ENCODE data around the gene AZI2. TPM values are rescaled to one million over a fixed set of nuclear protein-coding genes. Genes with fewer than 3 reads are reported as not detected.

AZI2 gene
- polyA plus RNA-seq, 1 of the 3 experiments (the other 2 are of a cell fraction), result 27.3 TPM

DNA sequence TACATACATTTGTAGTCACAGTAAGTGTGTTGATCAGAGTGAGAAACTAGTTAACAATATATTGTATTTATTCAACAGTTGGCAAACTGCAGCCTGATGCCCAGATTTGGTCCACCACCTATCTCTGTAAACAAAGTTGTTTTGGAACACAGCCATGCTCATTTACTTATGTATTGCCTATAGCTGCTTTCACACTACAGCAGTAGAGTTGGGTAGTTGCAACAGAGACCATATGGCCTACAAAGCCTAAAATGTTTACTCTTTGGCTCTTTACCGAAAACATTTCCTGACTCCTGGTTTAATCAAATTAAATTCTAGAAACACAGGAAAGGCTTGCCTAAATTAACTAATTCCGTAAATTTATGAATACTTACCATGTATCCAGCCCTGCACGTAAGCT lies 67.8 kb downstream of the AZI2 start:
- H3K79me2 ChIP-seq (ENCODE audit: insufficient read depth), result no peaks in the 10 kb centered on the region
- no peaks in the 10 kb centered on the region for H3K9me2 ChIP-seq
- no peak overlapping the region for H3K4me3 ChIP-seq (ENCODE audit: low read depth in 2 of 2, low read length in 1 of 2)
- peaks cover 6% of the 10 kb centered on the region for H3F3A ChIP-seq (replicated peaks; ENCODE audit: insufficient read depth)
- peaks cover 4 to 8% of the 10 kb centered on the region in 2 experiments for H3K36me3 ChIP-seq (replicated peaks in 1 of 2; ENCODE audit: control insufficient read depth in 1 of 2, insufficient read depth in 2 of 2, low read length in 1 of 2)
- H3K27ac ChIP-seq (ENCODE audit: low read depth in 2 of 2, low read length in 1 of 2), result no peak overlapping the region
- no peak overlapping the region for H3K9ac ChIP-seq
- TF ChIP-seq GATA2 (CRISPR knock-in tag; IDR thresholded peaks at IDR 0.05), result no peak
- TF ChIP-seq, protein P1, sequence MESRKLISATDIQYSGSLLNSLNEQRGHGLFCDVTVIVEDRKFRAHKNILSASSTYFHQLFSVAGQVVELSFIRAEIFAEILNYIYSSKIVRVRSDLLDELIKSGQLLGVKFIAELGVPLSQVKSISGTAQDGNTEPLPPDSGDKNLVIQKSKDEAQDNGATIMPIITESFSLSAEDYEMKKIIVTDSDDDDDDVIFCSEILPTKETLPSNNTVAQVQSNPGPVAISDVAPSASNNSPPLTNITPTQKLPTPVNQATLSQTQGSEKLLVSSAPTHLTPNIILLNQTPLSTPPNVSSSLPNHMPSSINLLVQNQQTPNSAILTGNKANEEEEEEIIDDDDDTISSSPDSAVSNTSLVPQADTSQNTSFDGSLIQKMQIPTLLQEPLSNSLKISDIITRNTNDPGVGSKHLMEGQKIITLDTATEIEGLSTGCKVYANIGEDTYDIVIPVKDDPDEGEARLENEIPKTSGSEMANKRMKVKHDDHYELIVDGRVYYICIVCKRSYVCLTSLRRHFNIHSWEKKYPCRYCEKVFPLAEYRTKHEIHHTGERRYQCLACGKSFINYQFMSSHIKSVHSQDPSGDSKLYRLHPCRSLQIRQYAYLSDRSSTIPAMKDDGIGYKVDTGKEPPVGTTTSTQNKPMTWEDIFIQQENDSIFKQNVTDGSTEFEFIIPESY (IDR thresholded peaks at IDR 0.05; ENCODE audit: borderline replicate concordance, low read depth), result no peak
- TF ChIP-seq, protein P2, sequence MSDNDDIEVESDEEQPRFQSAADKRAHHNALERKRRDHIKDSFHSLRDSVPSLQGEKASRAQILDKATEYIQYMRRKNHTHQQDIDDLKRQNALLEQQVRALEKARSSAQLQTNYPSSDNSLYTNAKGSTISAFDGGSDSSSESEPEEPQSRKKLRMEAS (IDR thresholded peaks at IDR 0.05; ENCODE audit: low read depth), result no peak
- TF ChIP-seq MXI1 (IDR thresholded peaks at IDR 0.05; ENCODE audit: low read depth, low read length), result no peak
- TF ChIP-seq, protein P3, sequence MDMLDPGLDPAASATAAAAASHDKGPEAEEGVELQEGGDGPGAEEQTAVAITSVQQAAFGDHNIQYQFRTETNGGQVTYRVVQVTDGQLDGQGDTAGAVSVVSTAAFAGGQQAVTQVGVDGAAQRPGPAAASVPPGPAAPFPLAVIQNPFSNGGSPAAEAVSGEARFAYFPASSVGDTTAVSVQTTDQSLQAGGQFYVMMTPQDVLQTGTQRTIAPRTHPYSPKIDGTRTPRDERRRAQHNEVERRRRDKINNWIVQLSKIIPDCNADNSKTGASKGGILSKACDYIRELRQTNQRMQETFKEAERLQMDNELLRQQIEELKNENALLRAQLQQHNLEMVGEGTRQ (IDR thresholded peaks at IDR 0.05; ENCODE audit: borderline replicate concordance, low read depth, low read length), result no peak
- TF ChIP-seq FOXM1 (IDR thresholded peaks at IDR 0.05; ENCODE audit: low read depth), result no peak
- no peak for TF ChIP-seq GABPA (IDR thresholded peaks at IDR 0.05; ENCODE audit: low read depth)
- TF ChIP-seq RCOR1 (IDR thresholded peaks at IDR 0.05; ENCODE audit: low read length), result no peak
- no peak for TF ChIP-seq SMC3 (IDR thresholded peaks at IDR 0.05; ENCODE audit: low read depth, low read length)
- TF ChIP-seq ELF1 (IDR thresholded peaks at IDR 0.05), result no peak
- TF ChIP-seq FOXJ3 (CRISPR knock-in tag; IDR thresholded peaks at IDR 0.05), result no peak
- no peak for TF ChIP-seq TEAD4 (IDR thresholded peaks at IDR 0.05; ENCODE audit: borderline replicate concordance, insufficient read depth)
- TF ChIP-seq JUND (IDR thresholded peaks at IDR 0.05), result no peak
- no peak for TF ChIP-seq MEF2A (IDR thresholded peaks at IDR 0.05; ENCODE audit: borderline replicate concordance, low read depth)
- TF ChIP-seq CHD2 (IDR thresholded peaks at IDR 0.05; ENCODE audit: low read length, partially characterized antibody), result no peak
- no peak for TF ChIP-seq FOSL2 (IDR thresholded peaks at IDR 0.05; ENCODE audit: borderline replicate concordance, low read depth)
- no peak for TF ChIP-seq RFX5 (IDR thresholded peaks at IDR 0.05; ENCODE audit: low read length)
- no peak for TF ChIP-seq SIN3A (IDR thresholded peaks at IDR 0.05; ENCODE audit: borderline replicate concordance, low read depth, low read length)
- TF ChIP-seq, protein P4, sequence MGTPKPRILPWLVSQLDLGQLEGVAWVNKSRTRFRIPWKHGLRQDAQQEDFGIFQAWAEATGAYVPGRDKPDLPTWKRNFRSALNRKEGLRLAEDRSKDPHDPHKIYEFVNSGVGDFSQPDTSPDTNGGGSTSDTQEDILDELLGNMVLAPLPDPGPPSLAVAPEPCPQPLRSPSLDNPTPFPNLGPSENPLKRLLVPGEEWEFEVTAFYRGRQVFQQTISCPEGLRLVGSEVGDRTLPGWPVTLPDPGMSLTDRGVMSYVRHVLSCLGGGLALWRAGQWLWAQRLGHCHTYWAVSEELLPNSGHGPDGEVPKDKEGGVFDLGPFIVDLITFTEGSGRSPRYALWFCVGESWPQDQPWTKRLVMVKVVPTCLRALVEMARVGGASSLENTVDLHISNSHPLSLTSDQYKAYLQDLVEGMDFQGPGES (IDR thresholded peaks at IDR 0.05; ENCODE audit: low read depth, low read length), result no peak
- ChIA-PET POLR2A (no interaction called here), CTCF (interaction anchor here (0.8 kb wide), 1 partner anchor 11 kb away, joined by 3 read pairs; no protein-coding TSS in a partner anchor)
- no peak overlapping the region for H3K4me2 ChIP-seq
- H3K9me3 ChIP-seq, result no peaks in the 10 kb centered on the region
- DNase-seq, result no peak
- no peak overlapping the region for H2AFZ ChIP-seq (ENCODE audit: low read depth)
- no peaks in the 10 kb centered on the region for H3K27me3 ChIP-seq (ENCODE audit: insufficient read depth)
- no peaks in the 10 kb centered on the region for H4K20me1 ChIP-seq (ENCODE audit: insufficient read depth)
- peaks cover 0 to 3% of the 10 kb centered on the region in 2 experiments; a peak in 1 of 4 replicates for H3K4me1 ChIP-seq (ENCODE audit: control insufficient read depth in 1 of 2, insufficient read depth in 2 of 2, low read depth in 1 of 2, low read length in 1 of 2)
- WGBS (ENCODE audit: low lambda C conversion rate), result 89% methylated on average over 3 of the region's 3 CpGs

All from SK-N-SH (cell line).